ENCODE measurements around the gene PKM.

PKM gene

GRCh38 chr15:72184165-72184811 is 46.7 kb downstream of the PKM start:
- DNase-seq (ENCODE audit: low read depth in 1 of 2, low spot score in 1 of 2): no peak
- Histone ChIP-seq H3K27me3 (ENCODE audit: insufficient read depth, poor library complexity, severe bottlenecking) (peaks cover 18% of the 10 kb centered on the region), H3K27ac (replicated peaks) (no peak overlapping the region), H3K4me3 (replicated peaks; ENCODE audit: insufficient read depth, low read length) (no peak overlapping the region)
- TF ChIP-seq SPI1 (IDR thresholded peaks at IDR 0.05; ENCODE audit: borderline replicate concordance, low read depth) (no peak), REST (IDR thresholded peaks at IDR 0.05; ENCODE audit: insufficient replicate concordance, low read depth) (no peak), GABPA (IDR thresholded peaks at IDR 0.05; ENCODE audit: low read depth) (no peak), POLR2AphosphoS5 (IDR thresholded peaks at IDR 0.05; ENCODE audit: low read depth) (no peak), CTCF (IDR thresholded peaks at IDR 0.05; ENCODE audit: insufficient read depth, low read length) (no peak)

- no peak overlapping the region for H3K4me3 ChIP-seq (replicated peaks; ENCODE audit: insufficient read depth, low read length)
- H3K27me3 ChIP-seq (ENCODE audit: insufficient read depth, poor library complexity, severe bottlenecking): peaks cover 17% of the 10 kb centered on the region
- no peak for DNase-seq (ENCODE audit: low read depth in 1 of 2, low spot score in 1 of 2)
- no peak overlapping the region for H3K27ac ChIP-seq (replicated peaks)
- no peak for TF ChIP-seq SPI1 (IDR thresholded peaks at IDR 0.05; ENCODE audit: borderline replicate concordance, low read depth)
- no peak for TF ChIP-seq POLR2AphosphoS5 (IDR thresholded peaks at IDR 0.05; ENCODE audit: low read depth)
- TF ChIP-seq REST (IDR thresholded peaks at IDR 0.05; ENCODE audit: insufficient replicate concordance, low read depth): no peak
- no peak for TF ChIP-seq GABPA (IDR thresholded peaks at IDR 0.05; ENCODE audit: low read depth)
- TF ChIP-seq CTCF (IDR thresholded peaks at IDR 0.05; ENCODE audit: insufficient read depth, low read length): no peak
Observed at GRCh38 chr15:72183781-72184164, 47.2 kb downstream of the PKM start.

GRCh38 chr15:72182673-72183072 is 48.3 kb downstream of the PKM start:
- no peak overlapping the region for H3K4me3 ChIP-seq (replicated peaks; ENCODE audit: insufficient read depth, low read length)
- peaks cover 16% of the 10 kb centered on the region for H3K27me3 ChIP-seq (ENCODE audit: insufficient read depth, poor library complexity, severe bottlenecking)
- TF ChIP-seq SPI1 (IDR thresholded peaks at IDR 0.05; ENCODE audit: borderline replicate concordance, low read depth) (no peak), GABPA (IDR thresholded peaks at IDR 0.05; ENCODE audit: low read depth) (no peak), CTCF (IDR thresholded peaks at IDR 0.05; ENCODE audit: insufficient read depth, low read length) (no peak), POLR2AphosphoS5 (IDR thresholded peaks at IDR 0.05; ENCODE audit: low read depth) (no peak), REST (IDR thresholded peaks at IDR 0.05; ENCODE audit: insufficient replicate concordance, low read depth) (no peak)
- H3K27ac ChIP-seq (replicated peaks): no peak overlapping the region
- DNase-seq (ENCODE audit: low read depth in 1 of 2, low spot score in 1 of 2): peak in 1 of 2 experiments; percentile 6
